IMR-90 (cell line): Measurements from ENCODE around the gene HECW1. TPM values are rescaled to one million over a fixed set of nuclear protein-coding genes. Genes with fewer than 3 reads are reported as not detected.

Experiments
- ATAC-seq: fragments of 200-7000 bp; cut with Tn5 transposase; 2 replicates; pipeline ENCODE4 v1.9.1; 2020; ENCODE audit warnings: low read depth, mild to moderate bottlenecking, moderate library complexity
- BruUV-seq: library from RNA; stranded (reverse); fragments of 400-500 nt; replicated peaks from 2 replicates; lab custom pipeline; 2021; lab: Mats Ljungman, UMichigan
- CTCF ChIA-PET: fragments of 300-600 bp; formaldehyde crosslinking; extraction: SDS; loops from one replicate; lab custom pipeline; 2021; ENCODE audit warnings: antibody characterized with exemption; lab: Yijun Ruan, JAX
- POLR2A ChIA-PET: fragments of 300-600 bp; sonication (Branson Sonifier 250); formaldehyde crosslinking; loops from one replicate; lab custom pipeline; 2022; ENCODE audit warnings: antibody characterized with exemption; ENCODE audit not compliant: unreplicated experiment; lab: Charles Lee
- DNase-seq: peaks from one replicate; pipeline ENCODE4 v3.0.0; 2013
- H2AFZ ChIP-seq: replicated peaks from 2 replicates; pipeline ENCODE3; 2013; ENCODE audit warnings: low read length, mild to moderate bottlenecking; ENCODE audit not compliant: poor library complexity
- H2AK5ac ChIP-seq: 2 replicates; pipeline ENCODE4 v1.6.1; 2013; ENCODE audit warnings: low read depth, low read length, inconsistent platforms
- H2AK9ac ChIP-seq: replicated peaks from 2 replicates; pipeline ENCODE3; 2013; ENCODE audit warnings: mild to moderate bottlenecking, low read depth, low read length, moderate library complexity; ENCODE audit not compliant: poor library complexity
- H2BK120ac ChIP-seq: 2 replicates; pipeline ENCODE4 v1.6.1; 2013; ENCODE audit warnings: low read depth, low read length, inconsistent platforms
- H2BK15ac ChIP-seq: 3 replicates; pipeline ENCODE4 v1.6.1; 2013; ENCODE audit warnings: low read depth, low read length, inconsistent platforms
- H2BK20ac ChIP-seq: 2 replicates; pipeline ENCODE4 v1.6.1; 2013; ENCODE audit warnings: low read depth, mild to moderate bottlenecking, inconsistent platforms, low read length, moderate library complexity
- H2BK5ac ChIP-seq: 2 replicates; pipeline ENCODE4 v1.6.1; 2013; ENCODE audit warnings: mild to moderate bottlenecking, low read depth, low read length, inconsistent platforms; ENCODE audit not compliant: poor library complexity, severe bottlenecking
- H3K14ac ChIP-seq: replicated peaks from 2 replicates; pipeline ENCODE4 v1.6.1; 2013; ENCODE audit warnings: low read depth, low read length, inconsistent platforms
- H3K18ac ChIP-seq: 2 replicates; pipeline ENCODE4 v1.6.1; 2013; ENCODE audit warnings: low read depth, low read length, control low read depth
- H3K23ac ChIP-seq: 2 replicates; pipeline ENCODE4 v1.6.1; 2013; ENCODE audit warnings: low read depth, low read length, inconsistent platforms
- H3K27ac ChIP-seq: 2 replicates; pipeline ENCODE4 v1.5.1; 2013; ENCODE audit warnings: mild to moderate bottlenecking, control low read depth, low read length; ENCODE audit not compliant: insufficient read depth
- H3K27me3 ChIP-seq: 2 replicates; pipeline ENCODE4 v1.6.1; 2013; ENCODE audit warnings: low read length; ENCODE audit not compliant: control insufficient read depth, insufficient read depth
- H3K36me3 ChIP-seq: 2 replicates; pipeline ENCODE4 v1.6.1; 2013; ENCODE audit warnings: low read length, mixed read lengths; ENCODE audit not compliant: control insufficient read depth, insufficient read depth
- H3K4ac ChIP-seq: 2 replicates; pipeline ENCODE4 v1.6.1; 2013; ENCODE audit warnings: low read depth, low read length, inconsistent platforms
- H3K4me1 ChIP-seq: 2 replicates; pipeline ENCODE4 v1.6.1; 2013; ENCODE audit warnings: low read length, mixed read lengths; ENCODE audit not compliant: control insufficient read depth, insufficient read depth
- H3K4me2 ChIP-seq: 2 replicates; pipeline ENCODE4 v1.6.1; 2013; ENCODE audit warnings: low read depth, mild to moderate bottlenecking, control low read depth, low read length, moderate library complexity
- H3K4me3 ChIP-seq: 2 replicates; pipeline ENCODE4 v1.5.1; 2013; ENCODE audit warnings: low read depth, mild to moderate bottlenecking, control low read depth, low read length, moderate library complexity; ENCODE audit not compliant: insufficient read depth
- H3K56ac ChIP-seq: 2 replicates; pipeline ENCODE4 v1.6.1; 2013; ENCODE audit warnings: low read length, inconsistent platforms; ENCODE audit not compliant: insufficient read depth; ENCODE audit errors: extremely low read depth
- H3K79me1 ChIP-seq, 2 experiments: 2 replicates each; pipeline ENCODE4 v1.6.1; 2013; ENCODE audit warnings: low read length in 2 of 2, inconsistent platforms in 1 of 2, low read depth in 1 of 2
- H3K9ac ChIP-seq: 2 replicates; pipeline ENCODE4 v1.6.1; 2013; ENCODE audit warnings: low read depth, low read length, control low read depth
- H3K9me1 ChIP-seq: 2 replicates; pipeline ENCODE4 v1.6.1; 2013; ENCODE audit warnings: low read length, inconsistent platforms; ENCODE audit not compliant: insufficient read depth
- H3K9me3 ChIP-seq: 2 replicates; pipeline ENCODE4 v1.6.1; 2013; ENCODE audit warnings: low read length; ENCODE audit not compliant: control insufficient read depth, insufficient read depth
- H4K20me1 ChIP-seq: 2 replicates; pipeline ENCODE4 v1.6.1; 2013; ENCODE audit warnings: low read length, inconsistent platforms; ENCODE audit not compliant: insufficient read depth
- H4K5ac ChIP-seq: 2 replicates; pipeline ENCODE4 v1.6.1; 2013; ENCODE audit warnings: mild to moderate bottlenecking, low read depth, low read length, control low read depth
- H4K8ac ChIP-seq, 2 experiments: 2 replicates each; pipeline ENCODE4 v1.6.1; 2013; ENCODE audit warnings: low read depth in 2 of 2, low read length in 2 of 2, control low read depth in 1 of 2, inconsistent platforms in 1 of 2
- H4K91ac ChIP-seq: 2 replicates; pipeline ENCODE4 v1.6.1; 2013; ENCODE audit warnings: low read depth, low read length, inconsistent platforms; ENCODE audit not compliant: insufficient read depth
- BHLHE40 ChIP-seq: fragments of 150-350 bp; IDR thresholded peaks from 2 replicates; pipeline ENCODE4 v1.6.1; 2016; ENCODE audit warnings: mild to moderate bottlenecking, low read depth, low read length
- CEBPB ChIP-seq: IDR thresholded peaks from 2 replicates; pipeline ENCODE4 v1.6.1; 2012; ENCODE audit warnings: low read depth, low read length, improper control_type of control experiment
- CHD1 ChIP-seq: IDR thresholded peaks from 2 replicates; pipeline ENCODE4 v1.6.1; 2012; ENCODE audit warnings: low read depth, low read length, improper control_type of control experiment
- FOS ChIP-seq: fragments of 150-350 bp; IDR thresholded peaks from 2 replicates; pipeline ENCODE4 v1.6.1; 2016; ENCODE audit warnings: low read depth, low read length
- MAFK ChIP-seq: IDR thresholded peaks from 2 replicates; pipeline ENCODE4 v1.6.1; 2012; ENCODE audit warnings: low read depth, low read length, improper control_type of control experiment
- MAZ ChIP-seq: IDR thresholded peaks from 2 replicates; pipeline ENCODE4 v1.6.1; 2012; ENCODE audit warnings: low read depth, mild to moderate bottlenecking, low read length, improper control_type of control experiment, moderate library complexity, borderline replicate concordance
- MXI1 ChIP-seq: IDR thresholded peaks from 2 replicates; pipeline ENCODE4 v1.6.1; 2012; ENCODE audit warnings: low read depth, mild to moderate bottlenecking, low read length, moderate library complexity, borderline replicate concordance
- NFE2L2 ChIP-seq: fragments of 150-350 bp; IDR thresholded peaks from 2 replicates; pipeline ENCODE4 v1.6.1; 2016; ENCODE audit warnings: low read depth, mild to moderate bottlenecking, low read length
- POLR2A ChIP-seq: IDR thresholded peaks from 2 replicates; pipeline ENCODE4 v1.6.1; 2012; ENCODE audit warnings: mild to moderate bottlenecking, low read depth, low read length
- RAD21 ChIP-seq: IDR thresholded peaks from 2 replicates; pipeline ENCODE4 v1.6.1; 2012; ENCODE audit warnings: low read length, improper control_type of control experiment
- RCOR1 ChIP-seq: IDR thresholded peaks from 2 replicates; pipeline ENCODE4 v1.6.1; 2012; ENCODE audit warnings: mild to moderate bottlenecking, low read length, improper control_type of control experiment; ENCODE audit not compliant: insufficient replicate concordance
- RFX5 ChIP-seq: IDR thresholded peaks from 2 replicates; pipeline ENCODE4 v1.8.0; 2012; ENCODE audit warnings: low read depth, mild to moderate bottlenecking, low read length, moderate library complexity
- SMC3 ChIP-seq: fragments of 150-350 bp; IDR thresholded peaks from 2 replicates; pipeline ENCODE4 v1.6.1; 2016; ENCODE audit warnings: low read depth, mild to moderate bottlenecking, antibody characterized with exemption, low read length, moderate library complexity
- WGBS, 2 experiments: methylation state at CpG; one replicate each; pipeline versions ENCODE4 v1.1.5 to v1.1.7; 2013; ENCODE audit warnings: missing lambda C conversion rate in 2 of 2; ENCODE audit not compliant: insufficient read length in 1 of 2; ENCODE audit errors: extremely low coverage in 2 of 2; 5-methylcytosine and 5-hydroxymethylcytosine counted together
- dilution Hi-C: fragments of 300-500 bp; cut with HindIII; formaldehyde crosslinking; loops from one replicate; pipeline ENCODE4 v1.14.3; 2018; ENCODE audit warnings: low sequenced_read_pairs; ENCODE audit not compliant: unreplicated experiment
- in situ Hi-C: fragments of 300-500 bp; cut with MboI; formaldehyde crosslinking; loops from 3 replicates; pipeline ENCODE4 v1.14.3; 2019; ENCODE audit warnings: low sequenced_read_pairs, inconsistent platforms, mixed read lengths
- intact Hi-C: fragments of 100-400 bp; cut with micrococcal nuclease; formaldehyde crosslinking; loops from 2 replicates; pipeline ENCODE4 v1.10.0; 2022
- polyA plus RNA-seq, 3 experiments: library from polyadenylated mRNA; depleted of rRNA; stranded (reverse); fragments of >200 nt; gene quantifications; 2 replicates each; pipeline ENCODE4 v1.2.3, GENCODE V29; 2012; ENCODE audit warnings: low replicate concordance in 1 of 3
- total RNA-seq: library from RNA; depleted of rRNA; stranded (reverse); fragments of >200 nt; gene quantifications from 2 replicates; pipeline ENCODE4 v1.2.3, GENCODE V29; 2012
- TF ChIP-seq, protein P1 (sequence below): conservative IDR thresholded peaks from 2 replicates; pipeline ENCODE4 v1.5.1; 2012; ENCODE audit warnings: mild to moderate bottlenecking, low read depth, low read length, improper control_type of control experiment
- TF ChIP-seq, protein P2 (sequence below): fragments of 150-350 bp; IDR thresholded peaks from 2 replicates; pipeline ENCODE4 v1.6.1; 2016; ENCODE audit warnings: low read depth, mild to moderate bottlenecking, low read length, moderate library complexity, borderline replicate concordance
- TF ChIP-seq, protein P3 (sequence below): fragments of 150-350 bp; IDR thresholded peaks from 2 replicates; pipeline ENCODE4 v1.6.1; 2017; ENCODE audit warnings: mild to moderate bottlenecking, antibody characterized with exemption, low read length, low read depth

HECW1 gene
- total and polyA plus RNA-seq, 2 of the 4 experiments (the other 2 are of a cell fraction) = 0.56 to 1.3 TPM

DNA sequence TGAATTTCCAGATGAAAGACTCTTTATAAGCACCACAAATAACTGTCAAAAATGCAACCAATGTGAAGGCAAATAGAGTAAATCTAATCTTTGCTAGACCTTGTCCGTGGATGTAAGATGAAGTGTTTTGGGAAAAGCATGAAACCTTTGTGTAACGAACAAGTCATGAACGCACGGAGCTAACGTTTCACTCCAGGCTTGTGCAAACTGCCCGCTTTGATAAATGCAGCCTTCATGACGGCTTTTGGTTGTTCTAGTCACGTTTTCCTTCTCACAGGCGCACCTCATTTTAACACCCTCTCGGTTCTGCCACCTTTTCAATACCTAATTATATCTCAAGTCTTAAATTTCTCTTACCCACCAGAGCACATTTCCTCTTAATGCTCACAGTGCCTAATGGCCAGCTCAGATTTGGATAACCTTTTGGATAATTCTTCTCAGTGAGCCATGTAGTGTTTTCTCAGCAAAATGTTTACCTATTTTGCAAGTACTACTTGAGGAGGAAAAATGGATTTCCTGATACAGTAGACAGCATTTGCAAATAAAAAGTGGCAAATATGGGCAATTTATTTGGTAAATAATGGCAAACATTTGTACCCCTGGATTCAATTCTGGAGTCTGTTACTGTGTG, 63.2 kb downstream of the HECW1 start:
- Histone ChIP-seq H3K56ac (no peak overlapping the region), H2AK5ac (no peak overlapping the region), H4K5ac (no peak overlapping the region), H2AFZ (no peak overlapping the region), H2BK20ac (no peak overlapping the region), H2BK15ac (no peak overlapping the region), H3K14ac (no peak overlapping the region), H3K4me1 (no peaks in the 10 kb centered on the region), H3K4me3 (no peak overlapping the region), H2BK5ac (no peak overlapping the region), H3K9me1 (no peaks in the 10 kb centered on the region), H3K9me3 (no peaks in the 10 kb centered on the region), H3K4me2 (no peak overlapping the region), H3K9ac (no peak overlapping the region), H3K4ac (no peak overlapping the region), H3K79me1 (no peaks in the 10 kb centered on the region), H3K23ac (no peak overlapping the region), H2BK120ac (no peak overlapping the region), H3K18ac (no peak overlapping the region), H3K36me3 (no peaks in the 10 kb centered on the region), H4K20me1 (no peaks in the 10 kb centered on the region), H4K91ac (no peak overlapping the region), H2AK9ac (no peak overlapping the region), H3K27me3 (peaks cover 9% of the 10 kb centered on the region), H4K8ac (no peak overlapping the region), H3K27ac (no peak overlapping the region)
- WGBS, 2 experiments = 64% methylated on average over 7 of the region's 10 CpGs; no CpG with 5 or more reads in 1 of the 2 experiments
- intact Hi-C loops (loop anchor here (5.0 kb wide), 1 partner anchor 547 kb away; no protein-coding TSS in a partner anchor), dilution Hi-C loops (no loop called here), in situ Hi-C loops (no loop called here)
- CTCF ChIA-PET = interaction anchor here (0.5 kb wide), 1 partner anchor 279 kb away, joined by 7 read pairs; no protein-coding TSS in a partner anchor
- DNase-seq (no peak), ATAC-seq (no peak)
- no peak for TF ChIP-seq RAD21
- no peak for TF ChIP-seq SMC3
- TF ChIP-seq MAZ = no peak
- no peak for TF ChIP-seq RFX5
- TF ChIP-seq, protein P1, sequence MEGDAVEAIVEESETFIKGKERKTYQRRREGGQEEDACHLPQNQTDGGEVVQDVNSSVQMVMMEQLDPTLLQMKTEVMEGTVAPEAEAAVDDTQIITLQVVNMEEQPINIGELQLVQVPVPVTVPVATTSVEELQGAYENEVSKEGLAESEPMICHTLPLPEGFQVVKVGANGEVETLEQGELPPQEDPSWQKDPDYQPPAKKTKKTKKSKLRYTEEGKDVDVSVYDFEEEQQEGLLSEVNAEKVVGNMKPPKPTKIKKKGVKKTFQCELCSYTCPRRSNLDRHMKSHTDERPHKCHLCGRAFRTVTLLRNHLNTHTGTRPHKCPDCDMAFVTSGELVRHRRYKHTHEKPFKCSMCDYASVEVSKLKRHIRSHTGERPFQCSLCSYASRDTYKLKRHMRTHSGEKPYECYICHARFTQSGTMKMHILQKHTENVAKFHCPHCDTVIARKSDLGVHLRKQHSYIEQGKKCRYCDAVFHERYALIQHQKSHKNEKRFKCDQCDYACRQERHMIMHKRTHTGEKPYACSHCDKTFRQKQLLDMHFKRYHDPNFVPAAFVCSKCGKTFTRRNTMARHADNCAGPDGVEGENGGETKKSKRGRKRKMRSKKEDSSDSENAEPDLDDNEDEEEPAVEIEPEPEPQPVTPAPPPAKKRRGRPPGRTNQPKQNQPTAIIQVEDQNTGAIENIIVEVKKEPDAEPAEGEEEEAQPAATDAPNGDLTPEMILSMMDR = no peak
- no peak for TF ChIP-seq FOS
- no peak for TF ChIP-seq NFE2L2
- TF ChIP-seq MXI1 = no peak
- TF ChIP-seq CEBPB = no peak
- TF ChIP-seq BHLHE40 = no peak
- no peak for TF ChIP-seq MAFK
- TF ChIP-seq CHD1 = no peak
- TF ChIP-seq, protein P2, sequence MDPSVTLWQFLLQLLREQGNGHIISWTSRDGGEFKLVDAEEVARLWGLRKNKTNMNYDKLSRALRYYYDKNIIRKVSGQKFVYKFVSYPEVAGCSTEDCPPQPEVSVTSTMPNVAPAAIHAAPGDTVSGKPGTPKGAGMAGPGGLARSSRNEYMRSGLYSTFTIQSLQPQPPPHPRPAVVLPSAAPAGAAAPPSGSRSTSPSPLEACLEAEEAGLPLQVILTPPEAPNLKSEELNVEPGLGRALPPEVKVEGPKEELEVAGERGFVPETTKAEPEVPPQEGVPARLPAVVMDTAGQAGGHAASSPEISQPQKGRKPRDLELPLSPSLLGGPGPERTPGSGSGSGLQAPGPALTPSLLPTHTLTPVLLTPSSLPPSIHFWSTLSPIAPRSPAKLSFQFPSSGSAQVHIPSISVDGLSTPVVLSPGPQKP = no peak
- no peak for TF ChIP-seq POLR2A
- no peak for TF ChIP-seq RCOR1
- TF ChIP-seq, protein P3, sequence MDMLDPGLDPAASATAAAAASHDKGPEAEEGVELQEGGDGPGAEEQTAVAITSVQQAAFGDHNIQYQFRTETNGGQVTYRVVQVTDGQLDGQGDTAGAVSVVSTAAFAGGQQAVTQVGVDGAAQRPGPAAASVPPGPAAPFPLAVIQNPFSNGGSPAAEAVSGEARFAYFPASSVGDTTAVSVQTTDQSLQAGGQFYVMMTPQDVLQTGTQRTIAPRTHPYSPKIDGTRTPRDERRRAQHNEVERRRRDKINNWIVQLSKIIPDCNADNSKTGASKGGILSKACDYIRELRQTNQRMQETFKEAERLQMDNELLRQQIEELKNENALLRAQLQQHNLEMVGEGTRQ = no peak
- POLR2A ChIA-PET = interaction anchor here (0.7 kb wide), 1 partner anchor 473 kb away, joined by 3 read pairs; no protein-coding TSS in a partner anchor
- no TSS peak for BruUV-seq
